ENCODE data around the gene LRIG3.

The LRIG3 gene

GRCh38 chr12:58915634-58916033, 4.7 kb downstream of the LRIG3 start:
- Histone ChIP-seq H3K4me3 (replicated peaks; ENCODE audit: insufficient read depth, low read length) (no peak overlapping the region), H3K27me3 (ENCODE audit: insufficient read depth, poor library complexity, severe bottlenecking) (peaks cover 25% of the 10 kb centered on the region), H3K27ac (replicated peaks) (no peak overlapping the region)
- TF ChIP-seq CTCF (IDR thresholded peaks at IDR 0.05; ENCODE audit: insufficient read depth, low read length) = no peak
- TF ChIP-seq REST (IDR thresholded peaks at IDR 0.05; ENCODE audit: insufficient replicate concordance, low read depth) = no peak
- TF ChIP-seq SPI1 (IDR thresholded peaks at IDR 0.05; ENCODE audit: borderline replicate concordance, low read depth) = no peak
- no peak for TF ChIP-seq POLR2AphosphoS5 (IDR thresholded peaks at IDR 0.05; ENCODE audit: low read depth)
- TF ChIP-seq GABPA (IDR thresholded peaks at IDR 0.05; ENCODE audit: low read depth) = no peak
- no peak for DNase-seq (ENCODE audit: low read depth in 1 of 2, low spot score in 1 of 2)

- no peak overlapping the region for H3K4me3 ChIP-seq (replicated peaks; ENCODE audit: insufficient read depth, low read length)
- no peak for TF ChIP-seq REST (IDR thresholded peaks at IDR 0.05; ENCODE audit: insufficient replicate concordance, low read depth)
- TF ChIP-seq GABPA (IDR thresholded peaks at IDR 0.05; ENCODE audit: low read depth) = no peak
- no peak for TF ChIP-seq POLR2AphosphoS5 (IDR thresholded peaks at IDR 0.05; ENCODE audit: low read depth)
- no peak overlapping the region for H3K27ac ChIP-seq (replicated peaks)
- H3K27me3 ChIP-seq (ENCODE audit: insufficient read depth, poor library complexity, severe bottlenecking) = peaks cover 20% of the 10 kb centered on the region
- DNase-seq (ENCODE audit: low read depth in 1 of 2, low spot score in 1 of 2) = no peak
Observed at GRCh38 chr12:58915037-58915436, 5.3 kb downstream of the LRIG3 start.

- H3K4me3 ChIP-seq (replicated peaks; ENCODE audit: insufficient read depth, low read length) = no peak overlapping the region
- TF ChIP-seq GABPA (IDR thresholded peaks at IDR 0.05; ENCODE audit: low read depth) (no peak), POLR2AphosphoS5 (IDR thresholded peaks at IDR 0.05; ENCODE audit: low read depth) (no peak), REST (IDR thresholded peaks at IDR 0.05; ENCODE audit: insufficient replicate concordance, low read depth) (no peak), SPI1 (IDR thresholded peaks at IDR 0.05; ENCODE audit: borderline replicate concordance, low read depth) (no peak), CTCF (IDR thresholded peaks at IDR 0.05; ENCODE audit: insufficient read depth, low read length) (no peak)
Observed at GRCh38 chr12:58914457-58914856, 5.8 kb downstream of the LRIG3 start.

GRCh38 chr12:58907391-58907790, 12.9 kb downstream of the LRIG3 start:
- DNase-seq (ENCODE audit: low read depth in 1 of 2, low spot score in 1 of 2) = no peak
- Histone ChIP-seq H3K27ac (replicated peaks) (no peak overlapping the region), H3K4me3 (replicated peaks; ENCODE audit: insufficient read depth, low read length) (no peak overlapping the region), H3K27me3 (ENCODE audit: insufficient read depth, poor library complexity, severe bottlenecking) (no peaks in the 10 kb centered on the region)
- no peak for TF ChIP-seq POLR2AphosphoS5 (IDR thresholded peaks at IDR 0.05; ENCODE audit: low read depth)
- TF ChIP-seq SPI1 (IDR thresholded peaks at IDR 0.05; ENCODE audit: borderline replicate concordance, low read depth) = no peak
- no peak for TF ChIP-seq CTCF (IDR thresholded peaks at IDR 0.05; ENCODE audit: insufficient read depth, low read length)
- TF ChIP-seq REST (IDR thresholded peaks at IDR 0.05; ENCODE audit: insufficient replicate concordance, low read depth) = no peak
- no peak for TF ChIP-seq GABPA (IDR thresholded peaks at IDR 0.05; ENCODE audit: low read depth)

More at GRCh38 chr12:58914457-58914856, 5.8 kb downstream of the LRIG3 start:
- Histone ChIP-seq H3K27me3 (ENCODE audit: insufficient read depth, poor library complexity, severe bottlenecking) (peaks cover 16% of the 10 kb centered on the region), H3K27ac (replicated peaks) (no peak overlapping the region)
- no peak for DNase-seq (ENCODE audit: low read depth in 1 of 2, low spot score in 1 of 2)
